ENCODE data around the gene OTOF. TPM values are rescaled to one million over a fixed set of nuclear protein-coding genes. Genes with fewer than 3 reads are reported as not detected.

The OTOF gene
- total and polyA plus RNA-seq, 2 of the 13 experiments (the other 11 are each of a cell fraction or from before 2014, with no cell fraction given), result 0.04 TPM; not detected in 1

GRCh38 chr2:26479131-26479788 is 1.3 kb upstream of the OTOF start:
- Histone ChIP-seq H3K27me3 (ENCODE audit: control insufficient read depth in 1 of 2, insufficient read depth in 2 of 2, low read length in 2 of 2) (peaks cover 0 to 19% of the 10 kb centered on the region in 2 experiments; a peak in 3 of 5 replicates), H2AFZ (ENCODE audit: low read length) (no peak overlapping the region), H4K20me1 (ENCODE audit: insufficient read depth, low read length) (no peaks in the 10 kb centered on the region), H3K4me3 (replicated peaks in 1 of 3; ENCODE audit: insufficient read depth in 1 of 3, low read depth in 2 of 3, low read length in 3 of 3) (peak overlapping the region in 1 of 3 experiments; percentile 61; a peak in 1 of 6 replicates), H3K4me1 (ENCODE audit: insufficient read depth, low read length) (peaks cover 40% of the 10 kb centered on the region), H3K79me2 (ENCODE audit: insufficient read depth, low read length) (no peaks in the 10 kb centered on the region), H3K9ac (ENCODE audit: insufficient read depth, low read depth, low read length) (no peak overlapping the region), H3K27ac (ENCODE audit: extremely low read length, insufficient read depth, low read length) (no peak overlapping the region), H3K36me3 (replicated peaks in 1 of 2; ENCODE audit: control insufficient read depth in 1 of 2, insufficient read depth in 2 of 2, low read length in 2 of 2) (no peaks in the 10 kb centered on the region), H3K4me2 (ENCODE audit: low read depth, low read length) (peak overlapping the region; percentile 68; the same call in 1 of the 2 replicates), H3K9me3 (ENCODE audit: low read length) (no peaks in the 10 kb centered on the region)
- ATAC-seq (no peak), FAIRE-seq (no peak), DNase-seq (ENCODE audit: low spot score) (no peak)
- ChIA-PET CTCF (ENCODE audit: low intra/inter-chr PET ratio, low total read pairs) (no interaction called here), POLR2A (no interaction called here)
- intact Hi-C loops (cut with micrococcal nuclease; ENCODE audit: unreplicated experiment) (no loop called here), in situ Hi-C loops (cut with HindIII; ENCODE audit: extremely low pct_ligation_motif_present, low pct_unique_long_range_greater_than_20kb) (no loop called here)
- 75% methylated on average over 13 of the region's 25 CpGs for WGBS (ENCODE audit: low lambda C conversion rate)
- BruUV-seq (replicated peaks), result no TSS peak
- TF ChIP-seq ZNF770 (CRISPR knock-in tag; IDR thresholded peaks at IDR 0.05), result no peak
- no peak for TF ChIP-seq REST (IDR thresholded peaks at IDR 0.05; ENCODE audit: borderline replicate concordance in 1 of 2, low read depth in 1 of 2, low read length in 2 of 2)
- 0 out of 2 replicates have a peak, but pooled peaks have one; percentile 25 for TF ChIP-seq ZFY (CRISPR knock-in tag; IDR thresholded peaks at IDR 0.05)
- TF ChIP-seq TOE1 (CRISPR knock-in tag; IDR thresholded peaks at IDR 0.05), result no peak
- no peak for TF ChIP-seq ZNF616 (CRISPR knock-in tag; IDR thresholded peaks at IDR 0.05; ENCODE audit: low read depth)
- TF ChIP-seq ATAD3A (CRISPR knock-in tag; IDR thresholded peaks at IDR 0.05), result no peak
- TF ChIP-seq KDM4B (CRISPR knock-in tag; IDR thresholded peaks at IDR 0.05), result no peak
- TF ChIP-seq KMT2B (CRISPR knock-in tag; IDR thresholded peaks at IDR 0.05), result no peak
- TF ChIP-seq CBFB (CRISPR knock-in tag; IDR thresholded peaks at IDR 0.05), result no peak

All from HepG2 (cell line).